ENCODE results near the gene CBR3.
"Not testable (repeated sequence)": the region's sequence is repeated elsewhere in the genome, so short reads cannot be mapped to it uniquely, and the experiment has no call there.

The CBR3 gene

GRCh38 chr21:36097427-36098181 is 37.3 kb upstream of the CBR3 start:
- TF ChIP-seq, protein P1, sequence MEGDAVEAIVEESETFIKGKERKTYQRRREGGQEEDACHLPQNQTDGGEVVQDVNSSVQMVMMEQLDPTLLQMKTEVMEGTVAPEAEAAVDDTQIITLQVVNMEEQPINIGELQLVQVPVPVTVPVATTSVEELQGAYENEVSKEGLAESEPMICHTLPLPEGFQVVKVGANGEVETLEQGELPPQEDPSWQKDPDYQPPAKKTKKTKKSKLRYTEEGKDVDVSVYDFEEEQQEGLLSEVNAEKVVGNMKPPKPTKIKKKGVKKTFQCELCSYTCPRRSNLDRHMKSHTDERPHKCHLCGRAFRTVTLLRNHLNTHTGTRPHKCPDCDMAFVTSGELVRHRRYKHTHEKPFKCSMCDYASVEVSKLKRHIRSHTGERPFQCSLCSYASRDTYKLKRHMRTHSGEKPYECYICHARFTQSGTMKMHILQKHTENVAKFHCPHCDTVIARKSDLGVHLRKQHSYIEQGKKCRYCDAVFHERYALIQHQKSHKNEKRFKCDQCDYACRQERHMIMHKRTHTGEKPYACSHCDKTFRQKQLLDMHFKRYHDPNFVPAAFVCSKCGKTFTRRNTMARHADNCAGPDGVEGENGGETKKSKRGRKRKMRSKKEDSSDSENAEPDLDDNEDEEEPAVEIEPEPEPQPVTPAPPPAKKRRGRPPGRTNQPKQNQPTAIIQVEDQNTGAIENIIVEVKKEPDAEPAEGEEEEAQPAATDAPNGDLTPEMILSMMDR (IDR thresholded peaks at IDR 0.05; ENCODE audit: low read depth, low read length) = no peak
- peak; percentile 31 for DNase-seq (ENCODE audit: low read depth, low spot score)
- in situ Hi-C loops (cut with HindIII; ENCODE audit: low sequenced_read_pairs) = no loop called here
- H3K4me3 ChIP-seq (ENCODE audit: low read depth, low read length) = no peak overlapping the region

- no peak overlapping the region for H3K4me3 ChIP-seq (ENCODE audit: low read depth, low read length)
- in situ Hi-C loops (cut with HindIII; ENCODE audit: low sequenced_read_pairs) = no loop called here
- no peak for DNase-seq (ENCODE audit: low read depth, low spot score)
- TF ChIP-seq, protein P1 (IDR thresholded peaks at IDR 0.05; ENCODE audit: low read depth, low read length) = no peak
Measured at GRCh38 chr21:36098182-36098532, 36.7 kb upstream of the CBR3 start.

DNA sequence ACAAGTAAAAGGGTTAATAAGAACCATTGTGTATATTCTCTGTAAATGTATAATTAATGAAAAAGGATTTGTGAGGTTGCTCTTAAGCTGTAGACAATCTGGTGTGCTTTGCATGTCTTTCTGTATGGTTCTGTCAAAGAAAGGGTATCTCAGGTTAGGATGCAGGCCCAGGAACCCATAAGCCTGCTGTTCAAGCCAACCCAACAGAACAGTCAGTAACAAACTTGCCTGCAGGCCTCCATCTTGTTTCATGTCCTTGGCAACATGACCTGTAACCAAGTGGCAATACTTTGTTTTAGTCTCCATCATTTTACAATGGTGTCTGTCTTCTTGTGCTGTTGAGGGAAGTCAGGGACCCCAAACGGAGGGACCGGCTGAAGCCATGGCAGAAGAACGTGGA is 35.9 kb upstream of the CBR3 start:
- TF ChIP-seq, protein P1 (IDR thresholded peaks at IDR 0.05; ENCODE audit: low read depth, low read length) = no peak
- in situ Hi-C loops (cut with HindIII; ENCODE audit: low sequenced_read_pairs) = no loop called here

GRCh38 chr21:36099695-36100211 is 35.1 kb upstream of the CBR3 start:
- DNase-seq (ENCODE audit: low read depth, low spot score); H3K4me3 ChIP-seq (ENCODE audit: low read depth, low read length); in situ Hi-C loops (cut with HindIII; ENCODE audit: low sequenced_read_pairs): not testable (repeated sequence)

More for the DNA sequence above, 35.9 kb upstream of the CBR3 start:
- no peak overlapping the region for H3K4me3 ChIP-seq (ENCODE audit: low read depth, low read length)
- no peak for DNase-seq (ENCODE audit: low read depth, low spot score)

GRCh38 chr21:36100971-36101641 is 33.8 kb upstream of the CBR3 start:
- H3K4me3 ChIP-seq (ENCODE audit: low read depth, low read length) = no peak overlapping the region
- in situ Hi-C loops (cut with HindIII; ENCODE audit: low sequenced_read_pairs) = no loop called here
- no peak for DNase-seq (ENCODE audit: low read depth, low spot score)
- TF ChIP-seq, protein P1 (IDR thresholded peaks at IDR 0.05; ENCODE audit: low read depth, low read length) = no peak

DNA sequence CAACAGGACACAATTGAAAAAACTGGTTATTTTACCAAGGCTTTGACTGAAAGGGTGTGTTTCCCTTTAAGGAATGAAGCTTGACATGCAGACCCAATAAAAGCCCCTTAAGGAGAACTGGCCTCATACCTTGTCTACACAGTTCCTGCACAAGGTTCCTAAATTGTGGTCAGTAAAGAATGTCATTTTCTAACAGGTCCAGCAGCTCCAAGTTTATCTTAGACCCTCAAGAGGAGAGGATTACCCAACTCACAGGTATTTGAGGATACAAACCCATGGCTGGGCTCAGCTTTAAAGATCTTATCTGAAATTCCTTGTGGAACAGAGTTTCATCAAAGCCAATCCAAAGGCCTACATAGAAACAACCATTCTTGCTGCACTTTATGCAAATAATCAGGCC is 31.4 kb upstream of the CBR3 start:
- in situ Hi-C loops (cut with HindIII; ENCODE audit: low sequenced_read_pairs) = no loop called here
- no peak for DNase-seq (ENCODE audit: low read depth, low spot score)
- no peak overlapping the region for H3K4me3 ChIP-seq (ENCODE audit: low read depth, low read length)
- TF ChIP-seq, protein P1 (IDR thresholded peaks at IDR 0.05; ENCODE audit: low read depth, low read length) = no peak

Measured in astrocyte of the spinal cord (primary cell).